H9 (cell line): ENCODE measurements around the gene DNM2. TPM values are rescaled to one million over a fixed set of nuclear protein-coding genes. Genes with fewer than 3 reads are reported as not detected.

Experiments used
- DNase-seq: peaks from one replicate; pipeline ENCODE4 v3.0.0-alpha.2; 2017
- H2AFZ ChIP-seq: one replicate; pipeline ENCODE4 v1.6.1; 2013; ENCODE audit warnings: mild to moderate bottlenecking, low read length, control low read depth, moderate library complexity
- H2AK5ac ChIP-seq: 2 replicates; pipeline ENCODE4 v1.6.1; 2013; ENCODE audit warnings: low read length, control low read depth, mixed read lengths; ENCODE audit not compliant: insufficient read length
- H2BK120ac ChIP-seq: one replicate; pipeline ENCODE4 v1.6.1; 2013; ENCODE audit warnings: low read depth, mild to moderate bottlenecking, low read length, control low read depth, inconsistent platforms; ENCODE audit not compliant: poor library complexity, severe bottlenecking
- H2BK12ac ChIP-seq: 2 replicates; pipeline ENCODE4 v1.6.1; 2013; ENCODE audit warnings: low read length, control low read depth, mixed read lengths, low read depth; ENCODE audit not compliant: insufficient read length
- H2BK15ac ChIP-seq: 2 replicates; pipeline ENCODE4 v1.6.1; 2013; ENCODE audit warnings: low read depth, low read length, control low read depth
- H2BK20ac ChIP-seq: one replicate; pipeline ENCODE4 v1.6.1; 2013; ENCODE audit warnings: low read depth, mild to moderate bottlenecking, low read length, control low read depth, inconsistent platforms; ENCODE audit not compliant: poor library complexity, severe bottlenecking
- H2BK5ac ChIP-seq: 2 replicates; pipeline ENCODE4 v1.6.1; 2013; ENCODE audit warnings: low read length, control low read depth, mixed read lengths; ENCODE audit not compliant: insufficient read length
- H3K14ac ChIP-seq: 2 replicates; pipeline ENCODE4 v1.6.1; 2013; ENCODE audit warnings: low read length, control low read depth; ENCODE audit not compliant: insufficient read depth
- H3K18ac ChIP-seq: 2 replicates; pipeline ENCODE4 v1.6.1; 2013; ENCODE audit warnings: low read depth, mild to moderate bottlenecking, mixed read lengths, low read length, control low read depth; ENCODE audit not compliant: insufficient read length
- H3K23ac ChIP-seq: 2 replicates; pipeline ENCODE4 v1.6.1; 2013; ENCODE audit warnings: low read length, control low read depth, mixed read lengths, low read depth; ENCODE audit not compliant: insufficient read length
- H3K23me2 ChIP-seq: 2 replicates; pipeline ENCODE4 v1.6.1; 2013; ENCODE audit warnings: low read depth, mild to moderate bottlenecking, mixed read lengths, low read length, control low read depth; ENCODE audit not compliant: insufficient read length, poor library complexity, severe bottlenecking
- H3K27ac ChIP-seq: 2 replicates; pipeline ENCODE4 v1.5.1; 2013; ENCODE audit warnings: low read length, control low read depth, mixed read lengths, low read depth; ENCODE audit not compliant: insufficient read length
- H3K27me3 ChIP-seq: 2 replicates; pipeline ENCODE4 v1.6.1; 2013; ENCODE audit warnings: low read length, control low read depth, inconsistent platforms; ENCODE audit not compliant: insufficient read depth
- H3K4ac ChIP-seq: 2 replicates; pipeline ENCODE4 v1.6.1; 2013; ENCODE audit warnings: low read depth, mild to moderate bottlenecking, control low read depth, inconsistent platforms, low read length, moderate library complexity
- H3K4me1 ChIP-seq: 2 replicates; pipeline ENCODE4 v1.6.1; 2013; ENCODE audit warnings: low read length, control low read depth, inconsistent platforms; ENCODE audit not compliant: insufficient read depth
- H3K4me2 ChIP-seq: 2 replicates; pipeline ENCODE4 v1.6.1; 2013; ENCODE audit warnings: low read length, control low read depth, mixed read lengths; ENCODE audit not compliant: insufficient read length, insufficient read depth
- H3K56ac ChIP-seq: 2 replicates; pipeline ENCODE4 v1.6.1; 2013; ENCODE audit warnings: low read depth, mild to moderate bottlenecking, mixed read lengths, low read length, control low read depth; ENCODE audit not compliant: insufficient read length
- H3K79me1 ChIP-seq: 2 replicates; pipeline ENCODE4 v1.6.1; 2013; ENCODE audit warnings: low read depth, mild to moderate bottlenecking, moderate library complexity, low read length, control low read depth, inconsistent platforms; ENCODE audit not compliant: insufficient read depth, poor library complexity, severe bottlenecking
- H3K79me2 ChIP-seq: 2 replicates; pipeline ENCODE4 v1.6.1; 2013; ENCODE audit warnings: low read length, control low read depth, inconsistent platforms; ENCODE audit not compliant: insufficient read depth
- H3K9ac ChIP-seq: 2 replicates; pipeline ENCODE4 v1.6.1; 2013; ENCODE audit warnings: low read length, control low read depth, mixed read lengths; ENCODE audit not compliant: insufficient read length; ENCODE audit errors: extremely low read depth
- H3K9me3 ChIP-seq: one replicate; pipeline ENCODE4 v1.6.1; 2013; ENCODE audit warnings: low read depth, low read length, inconsistent platforms; ENCODE audit not compliant: control insufficient read depth
- H3T11ph ChIP-seq: one replicate; pipeline ENCODE4 v1.6.1; 2013; ENCODE audit warnings: mild to moderate bottlenecking, low read length, control low read depth, inconsistent platforms
- H4K20me1 ChIP-seq: one replicate; pipeline ENCODE4 v1.6.1; 2013; ENCODE audit not compliant: control insufficient read depth, insufficient read length, insufficient read depth
- H4K5ac ChIP-seq: 2 replicates; pipeline ENCODE4 v1.6.1; 2013; ENCODE audit warnings: low read depth, mild to moderate bottlenecking, mixed read lengths, low read length, control low read depth; ENCODE audit not compliant: insufficient read length
- H4K8ac ChIP-seq: replicated peaks from 2 replicates; pipeline ENCODE4 v1.6.1; 2013; ENCODE audit warnings: low read length, control low read depth, mixed read lengths, low read depth; ENCODE audit not compliant: insufficient read length
- H4K91ac ChIP-seq: 2 replicates; pipeline ENCODE4 v1.6.1; 2013; ENCODE audit warnings: low read depth, mild to moderate bottlenecking, moderate library complexity, mixed read lengths, low read length, control low read depth; ENCODE audit not compliant: insufficient read length
- H3K27ac Mint-ChIP-seq, 3 experiments: 2 replicates in 2 of 3; 3 replicates in 1 of 3; pipeline ENCODE4 v1.8.0; 2020 to 2021; ENCODE audit warnings: mixed read lengths in 3 of 3, mild to moderate bottlenecking in 1 of 3, moderate library complexity in 1 of 3
- H3K27me3 Mint-ChIP-seq: 2 replicates; pipeline ENCODE4 v1.8.0; 2021; ENCODE audit warnings: low read depth, mild to moderate bottlenecking, moderate library complexity, mixed read lengths
- H3K36me3 Mint-ChIP-seq, 3 experiments: 2 replicates in 2 of 3; 3 replicates in 1 of 3; pipeline ENCODE4 v1.8.0; 2020 to 2021; ENCODE audit warnings: low read depth in 3 of 3, mixed read lengths in 3 of 3; ENCODE audit not compliant: insufficient read depth in 1 of 3
- H3K4me1 Mint-ChIP-seq, 2 experiments: 2 replicates each; pipeline ENCODE4 v1.8.0; 2020; ENCODE audit warnings: mixed read lengths in 2 of 2
- H3K4me3 Mint-ChIP-seq, 2 experiments: 2 replicates in 1 of 2; 3 replicates in 1 of 2; pipeline ENCODE4 v1.8.0; 2020 to 2021; ENCODE audit warnings: mild to moderate bottlenecking in 2 of 2, mixed read lengths in 2 of 2, moderate library complexity in 1 of 2
- H3K9me3 Mint-ChIP-seq, 2 experiments: 2 replicates in 1 of 2; 3 replicates in 1 of 2; pipeline ENCODE4 v1.8.0; 2020; ENCODE audit warnings: mild to moderate bottlenecking in 2 of 2, mixed read lengths in 2 of 2, moderate library complexity in 1 of 2
- whole genome bisulfite sequencing: extraction: QIAGEN DNeasy Blood & Tissue Kit; methylation state at CpG from one replicate; pipeline ENCODE4 v1.1.7; 2013; ENCODE audit warnings: missing lambda C conversion rate, low lambda C conversion rate, mixed read lengths; ENCODE audit not compliant: insufficient read length; ENCODE audit errors: extremely low coverage; 5-methylcytosine and 5-hydroxymethylcytosine counted together
- total RNA-seq: library from RNA; stranded (reverse); gene quantifications from 2 replicates; pipeline ENCODE4 v1.2.1, GENCODE V29; 2021
- TF ChIP-seq, protein P1 (sequence below): fragments of 200-600 bp; sonication (generic); conservative IDR thresholded peaks from 3 replicates; pipeline ENCODE4 v1.8.0; 2021; ENCODE audit warnings: antibody characterized with exemption, mild to moderate bottlenecking

Gene DNM2
- total RNA-seq, 1 experiment from 2014 or later: 152 TPM

DNA sequence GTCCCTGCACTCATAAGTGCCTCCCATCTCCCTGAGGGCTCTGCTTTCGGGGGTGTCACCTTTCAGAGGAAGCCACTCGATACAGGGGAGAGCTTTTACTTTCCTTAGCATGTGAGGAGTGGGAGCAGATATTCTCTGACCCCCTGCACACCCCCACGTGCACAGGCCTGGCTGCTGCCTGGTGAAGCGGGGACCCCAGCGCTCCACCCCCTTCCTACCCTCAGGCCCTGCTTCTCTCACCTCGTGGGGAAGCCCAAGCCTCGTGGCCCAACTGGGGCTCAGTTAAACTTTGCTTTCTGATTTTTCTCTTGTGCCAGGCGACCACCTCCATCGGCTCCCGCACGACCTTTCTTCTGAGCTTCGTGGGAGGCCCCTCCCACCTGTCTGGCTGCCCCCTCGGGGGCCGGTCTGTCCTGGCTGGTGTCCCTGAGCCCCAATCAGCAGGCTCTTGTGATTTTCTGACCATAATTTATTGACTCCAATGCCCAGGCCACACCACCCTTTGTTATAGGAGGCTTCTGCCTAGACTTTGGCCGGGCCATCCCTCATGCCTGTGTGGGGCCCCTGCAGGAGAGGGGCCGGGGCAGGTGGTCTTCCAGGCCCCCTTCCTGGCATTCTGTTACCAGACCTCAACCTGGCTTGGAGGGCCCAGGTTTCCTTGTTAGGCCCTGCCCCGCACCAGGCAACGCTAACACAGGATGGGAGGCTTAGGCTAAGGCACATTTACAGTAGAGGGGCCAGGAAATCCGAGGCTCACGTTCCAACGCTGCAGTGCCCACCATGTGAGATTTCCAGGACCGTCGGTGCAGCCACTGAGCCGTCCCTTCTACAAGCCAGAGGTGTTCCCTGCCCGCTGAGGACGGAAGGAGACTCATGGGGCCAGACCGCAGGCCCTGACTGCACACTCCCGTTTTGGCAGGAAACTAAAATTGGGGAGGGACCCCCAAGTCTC lies 114.4 kb downstream of the DNM2 start:
- DNase-seq: no peak
- Histone ChIP-seq H3K56ac (no peak overlapping the region), H3T11ph (no peak overlapping the region), H3K79me1 (no peaks in the 10 kb centered on the region), H3K79me2 (no peaks in the 10 kb centered on the region), H2BK120ac (no peak overlapping the region), H2BK12ac (no peak overlapping the region), H2AK5ac (no peak overlapping the region), H4K8ac (no peak overlapping the region), H2BK5ac (no peak overlapping the region), H3K4ac (no peak overlapping the region), H3K9me3 (no peaks in the 10 kb centered on the region), H3K14ac (no peak overlapping the region), H3K18ac (no peak overlapping the region), H2BK20ac (no peak overlapping the region), H4K91ac (no peak overlapping the region), H3K27me3 (no peaks in the 10 kb centered on the region), H3K23me2 (no peaks in the 10 kb centered on the region), H2AFZ (no peak overlapping the region), H4K20me1 (no peaks in the 10 kb centered on the region), H3K9ac (no peak overlapping the region), H3K23ac (no peak overlapping the region), H2BK15ac (no peak overlapping the region), H4K5ac (no peak overlapping the region), H3K4me1 (no peaks in the 10 kb centered on the region; the same call in 1 of the 2 replicates), H3K27ac (no peak overlapping the region), H3K4me2 (no peak overlapping the region)
- WGBS: no CpG with 5 or more reads among the region's 28 CpGs
- Mint-ChIP-seq H3K36me3 (peaks cover 3 to 27% (median 17%) of the 10 kb centered on the region in 3 experiments; a peak in 6 of 7 replicates), H3K9me3 (peaks cover 11% of the 10 kb centered on the region in 2 experiments; a peak in 4 of 5 replicates), H3K27ac (peak overlapping the region in 1 of 3 experiments; percentile 44; a peak in 1 of 7 replicates), H3K4me1 (peaks cover 0 to 10% of the 10 kb centered on the region in 2 experiments; a peak in 1 of 4 replicates), H3K27me3 (peaks cover 12% of the 10 kb centered on the region), H3K4me3 (no peak overlapping the region)
- TF ChIP-seq, protein P1, sequence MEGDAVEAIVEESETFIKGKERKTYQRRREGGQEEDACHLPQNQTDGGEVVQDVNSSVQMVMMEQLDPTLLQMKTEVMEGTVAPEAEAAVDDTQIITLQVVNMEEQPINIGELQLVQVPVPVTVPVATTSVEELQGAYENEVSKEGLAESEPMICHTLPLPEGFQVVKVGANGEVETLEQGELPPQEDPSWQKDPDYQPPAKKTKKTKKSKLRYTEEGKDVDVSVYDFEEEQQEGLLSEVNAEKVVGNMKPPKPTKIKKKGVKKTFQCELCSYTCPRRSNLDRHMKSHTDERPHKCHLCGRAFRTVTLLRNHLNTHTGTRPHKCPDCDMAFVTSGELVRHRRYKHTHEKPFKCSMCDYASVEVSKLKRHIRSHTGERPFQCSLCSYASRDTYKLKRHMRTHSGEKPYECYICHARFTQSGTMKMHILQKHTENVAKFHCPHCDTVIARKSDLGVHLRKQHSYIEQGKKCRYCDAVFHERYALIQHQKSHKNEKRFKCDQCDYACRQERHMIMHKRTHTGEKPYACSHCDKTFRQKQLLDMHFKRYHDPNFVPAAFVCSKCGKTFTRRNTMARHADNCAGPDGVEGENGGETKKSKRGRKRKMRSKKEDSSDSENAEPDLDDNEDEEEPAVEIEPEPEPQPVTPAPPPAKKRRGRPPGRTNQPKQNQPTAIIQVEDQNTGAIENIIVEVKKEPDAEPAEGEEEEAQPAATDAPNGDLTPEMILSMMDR: no peak
